Neural cell (in vitro differentiated cells): ENCODE measurements around the gene TOP3A. TPM values are rescaled to one million over a fixed set of nuclear protein-coding genes. Genes with fewer than 3 reads are reported as not detected.

Experiments
- H2AFZ ChIP-seq: fragments of 200-600, 300-800 bp; sonication (generic), shearing (Covaris generic); 2 replicates; pipeline ENCODE4 v1.6.0; 2014; ENCODE audit warnings: low read depth, mild to moderate bottlenecking, antibody characterized with exemption, low read length, moderate library complexity
- H3F3A ChIP-seq: fragments of 200-600 bp; shearing (Covaris generic); 2 replicates; pipeline ENCODE4 v1.6.1; 2016; ENCODE audit warnings: mild to moderate bottlenecking, moderate library complexity, mixed read lengths, antibody characterized with exemption, low read length; ENCODE audit not compliant: insufficient read depth, poor library complexity, severe bottlenecking
- H3K27ac ChIP-seq: fragments of 200-600, 300-800 bp; sonication (generic), shearing (Covaris generic); 2 replicates; pipeline ENCODE4 v1.5.1; 2014; ENCODE audit warnings: mild to moderate bottlenecking, low read length, moderate library complexity
- H3K27me3 ChIP-seq: fragments of 300-800, 200-600 bp; sonication (generic), shearing (Covaris generic); 2 replicates; pipeline ENCODE4 v1.6.0; 2014; ENCODE audit warnings: mild to moderate bottlenecking, low read depth, low read length, moderate library complexity; ENCODE audit not compliant: insufficient read depth
- H3K36me3 ChIP-seq: fragments of 300-800, 200-600 bp; sonication (generic), shearing (Covaris generic); 2 replicates; pipeline ENCODE4 v1.5.1; 2014; ENCODE audit warnings: mild to moderate bottlenecking, antibody characterized with exemption, low read length, moderate library complexity; ENCODE audit not compliant: insufficient read depth
- H3K4me2 ChIP-seq: fragments of 300-800, 200-600 bp; sonication (generic), shearing (Covaris generic); 2 replicates; pipeline ENCODE4 v1.6.0; 2014; ENCODE audit warnings: mild to moderate bottlenecking, low read length
- H3K4me3 ChIP-seq: fragments of 300-800, 200-600 bp; sonication (generic), shearing (Covaris generic); 2 replicates; pipeline ENCODE4 v1.5.1; 2014; ENCODE audit warnings: mild to moderate bottlenecking, low read length, moderate library complexity
- H3K79me2 ChIP-seq: fragments of 200-600 bp; shearing (Covaris generic); replicated peaks from 2 replicates; pipeline ENCODE4 v1.6.0; 2014; ENCODE audit warnings: mild to moderate bottlenecking, low read length, moderate library complexity; ENCODE audit not compliant: insufficient read depth
- H3K9ac ChIP-seq: fragments of 300-800, 200-600 bp; sonication (generic), shearing (Covaris generic); 2 replicates; pipeline ENCODE4 v1.6.1; 2016; ENCODE audit warnings: mild to moderate bottlenecking, low read length, mixed read lengths
- H3K9me2 ChIP-seq: fragments of 200-600 bp; shearing (Covaris generic); 2 replicates; pipeline ENCODE4 v1.6.1; 2016; ENCODE audit warnings: mild to moderate bottlenecking, low read length, mixed read lengths; ENCODE audit not compliant: insufficient read depth
- H3K9me3 ChIP-seq: fragments of 200-600, 300-800 bp; sonication (generic), shearing (Covaris generic); 2 replicates; pipeline ENCODE4 v1.6.1; 2016; ENCODE audit warnings: mild to moderate bottlenecking, mixed run types, low read length, moderate library complexity, mixed read lengths
- H4K20me1 ChIP-seq: fragments of 200-600 bp; shearing (Covaris generic); 2 replicates; pipeline ENCODE4 v1.6.1; 2016; ENCODE audit warnings: mild to moderate bottlenecking, mixed run types; ENCODE audit not compliant: insufficient read depth
- EP300 ChIP-seq: fragments of 450-650 bp; conservative IDR thresholded peaks from 2 replicates; pipeline ENCODE4 v1.6.1; 2014; ENCODE audit warnings: antibody characterized with exemption, mild to moderate bottlenecking, moderate library complexity; ENCODE audit not compliant: poor library complexity, severe bottlenecking
- EZH2 ChIP-seq: fragments of 200-600, 300-800 bp; shearing (Covaris generic), sonication (generic); IDR thresholded peaks from 2 replicates; pipeline ENCODE4 v1.6.1; 2014; ENCODE audit warnings: antibody characterized with exemption, low read length, borderline replicate concordance, mild to moderate bottlenecking; ENCODE audit not compliant: insufficient read depth, poor library complexity, severe bottlenecking
- MXI1 ChIP-seq: fragments of 450-650 bp; conservative IDR thresholded peaks from 2 replicates; pipeline ENCODE4 v1.6.1; 2014; ENCODE audit warnings: antibody characterized with exemption, mild to moderate bottlenecking; ENCODE audit not compliant: poor library complexity, severe bottlenecking
- POLR2AphosphoS5 ChIP-seq: IDR thresholded peaks from 2 replicates; pipeline ENCODE4 v1.6.1; 2012
- RAD21 ChIP-seq: fragments of 450-650 bp; conservative IDR thresholded peaks from 2 replicates; pipeline ENCODE4 v1.6.1; 2014; ENCODE audit warnings: antibody characterized with exemption, mild to moderate bottlenecking, moderate library complexity
- SMC3 ChIP-seq: fragments of 450-650 bp; conservative IDR thresholded peaks from 2 replicates; pipeline ENCODE4 v1.6.1; 2014; ENCODE audit warnings: antibody characterized with exemption, mild to moderate bottlenecking, moderate library complexity; ENCODE audit not compliant: poor library complexity
- TAF1 ChIP-seq: IDR thresholded peaks from 2 replicates; pipeline ENCODE4 v1.6.1; 2012; ENCODE audit warnings: low read depth
- polyA plus RNA-seq: library from polyadenylated mRNA; depleted of rRNA; stranded (reverse); fragments of >200 nt; gene quantifications from 2 replicates; pipeline ENCODE4 v1.2.3, GENCODE V29; 2014
- TF ChIP-seq, protein P1 (sequence below): fragments of 450-650 bp; IDR thresholded peaks from 2 replicates; pipeline ENCODE4 v1.5.1; 2014; ENCODE audit warnings: antibody characterized with exemption, mild to moderate bottlenecking, moderate library complexity; ENCODE audit not compliant: poor library complexity, severe bottlenecking
- TF ChIP-seq, protein P2 (sequence below): IDR thresholded peaks from 2 replicates; pipeline ENCODE4 v1.6.1; 2012; ENCODE audit warnings: borderline replicate concordance

TOP3A gene
- polyA plus RNA-seq, 1 donor from 2014 or later, result 31.9 TPM

DNA sequence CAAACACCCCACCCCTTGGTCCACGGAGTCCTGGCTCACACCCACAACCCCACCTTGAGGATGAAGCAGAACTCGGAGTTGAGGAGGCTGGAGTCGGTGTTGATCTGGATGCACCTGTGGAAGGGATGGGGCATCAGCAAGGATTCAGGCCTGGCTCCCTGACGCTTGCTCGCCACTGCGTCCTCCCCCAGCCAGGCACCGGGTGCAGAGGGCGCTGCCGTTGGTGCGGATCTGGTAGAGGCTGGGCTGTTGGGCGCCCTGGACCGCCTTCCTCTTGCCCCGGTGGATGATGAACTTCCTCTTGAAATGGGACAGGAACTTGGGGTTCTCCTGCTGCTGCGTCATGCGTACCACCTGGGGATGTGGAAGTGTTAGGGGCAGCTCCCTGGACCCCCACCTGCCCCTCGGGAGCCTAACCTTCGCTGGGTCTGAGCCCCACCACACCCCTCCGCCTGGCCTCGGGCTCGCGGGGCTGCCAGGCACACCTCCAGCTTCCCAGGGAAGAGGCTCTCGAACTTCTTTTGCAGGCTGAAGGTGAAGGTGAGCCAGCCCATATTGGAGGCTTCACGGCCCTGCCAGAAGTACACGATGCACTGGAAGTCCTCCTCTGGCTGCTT, 68.6 kb downstream of the TOP3A start:
- H2AFZ ChIP-seq, result no peak overlapping the region
- no peaks in the 10 kb centered on the region for H3K9me3 ChIP-seq
- no peak for TF ChIP-seq POLR2AphosphoS5
- TF ChIP-seq, protein P1, sequence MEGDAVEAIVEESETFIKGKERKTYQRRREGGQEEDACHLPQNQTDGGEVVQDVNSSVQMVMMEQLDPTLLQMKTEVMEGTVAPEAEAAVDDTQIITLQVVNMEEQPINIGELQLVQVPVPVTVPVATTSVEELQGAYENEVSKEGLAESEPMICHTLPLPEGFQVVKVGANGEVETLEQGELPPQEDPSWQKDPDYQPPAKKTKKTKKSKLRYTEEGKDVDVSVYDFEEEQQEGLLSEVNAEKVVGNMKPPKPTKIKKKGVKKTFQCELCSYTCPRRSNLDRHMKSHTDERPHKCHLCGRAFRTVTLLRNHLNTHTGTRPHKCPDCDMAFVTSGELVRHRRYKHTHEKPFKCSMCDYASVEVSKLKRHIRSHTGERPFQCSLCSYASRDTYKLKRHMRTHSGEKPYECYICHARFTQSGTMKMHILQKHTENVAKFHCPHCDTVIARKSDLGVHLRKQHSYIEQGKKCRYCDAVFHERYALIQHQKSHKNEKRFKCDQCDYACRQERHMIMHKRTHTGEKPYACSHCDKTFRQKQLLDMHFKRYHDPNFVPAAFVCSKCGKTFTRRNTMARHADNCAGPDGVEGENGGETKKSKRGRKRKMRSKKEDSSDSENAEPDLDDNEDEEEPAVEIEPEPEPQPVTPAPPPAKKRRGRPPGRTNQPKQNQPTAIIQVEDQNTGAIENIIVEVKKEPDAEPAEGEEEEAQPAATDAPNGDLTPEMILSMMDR, result no peak
- no peak for TF ChIP-seq MXI1
- TF ChIP-seq, protein P2, sequence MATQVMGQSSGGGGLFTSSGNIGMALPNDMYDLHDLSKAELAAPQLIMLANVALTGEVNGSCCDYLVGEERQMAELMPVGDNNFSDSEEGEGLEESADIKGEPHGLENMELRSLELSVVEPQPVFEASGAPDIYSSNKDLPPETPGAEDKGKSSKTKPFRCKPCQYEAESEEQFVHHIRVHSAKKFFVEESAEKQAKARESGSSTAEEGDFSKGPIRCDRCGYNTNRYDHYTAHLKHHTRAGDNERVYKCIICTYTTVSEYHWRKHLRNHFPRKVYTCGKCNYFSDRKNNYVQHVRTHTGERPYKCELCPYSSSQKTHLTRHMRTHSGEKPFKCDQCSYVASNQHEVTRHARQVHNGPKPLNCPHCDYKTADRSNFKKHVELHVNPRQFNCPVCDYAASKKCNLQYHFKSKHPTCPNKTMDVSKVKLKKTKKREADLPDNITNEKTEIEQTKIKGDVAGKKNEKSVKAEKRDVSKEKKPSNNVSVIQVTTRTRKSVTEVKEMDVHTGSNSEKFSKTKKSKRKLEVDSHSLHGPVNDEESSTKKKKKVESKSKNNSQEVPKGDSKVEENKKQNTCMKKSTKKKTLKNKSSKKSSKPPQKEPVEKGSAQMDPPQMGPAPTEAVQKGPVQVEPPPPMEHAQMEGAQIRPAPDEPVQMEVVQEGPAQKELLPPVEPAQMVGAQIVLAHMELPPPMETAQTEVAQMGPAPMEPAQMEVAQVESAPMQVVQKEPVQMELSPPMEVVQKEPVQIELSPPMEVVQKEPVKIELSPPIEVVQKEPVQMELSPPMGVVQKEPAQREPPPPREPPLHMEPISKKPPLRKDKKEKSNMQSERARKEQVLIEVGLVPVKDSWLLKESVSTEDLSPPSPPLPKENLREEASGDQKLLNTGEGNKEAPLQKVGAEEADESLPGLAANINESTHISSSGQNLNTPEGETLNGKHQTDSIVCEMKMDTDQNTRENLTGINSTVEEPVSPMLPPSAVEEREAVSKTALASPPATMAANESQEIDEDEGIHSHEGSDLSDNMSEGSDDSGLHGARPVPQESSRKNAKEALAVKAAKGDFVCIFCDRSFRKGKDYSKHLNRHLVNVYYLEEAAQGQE, result no peak
- no peak for TF ChIP-seq RAD21
- TF ChIP-seq EZH2, result no peak
- no peak for TF ChIP-seq EP300
- no peak for TF ChIP-seq TAF1
- TF ChIP-seq SMC3, result no peak
- H3K27ac ChIP-seq, result no peak overlapping the region
- H3K4me2 ChIP-seq, result no peak overlapping the region
- no peak overlapping the region for H3K4me3 ChIP-seq
- H3F3A ChIP-seq, result no peaks in the 10 kb centered on the region
- H3K27me3 ChIP-seq, result no peaks in the 10 kb centered on the region
- no peaks in the 10 kb centered on the region for H3K79me2 ChIP-seq
- no peaks in the 10 kb centered on the region for H3K9me2 ChIP-seq
- H4K20me1 ChIP-seq, result no peaks in the 10 kb centered on the region
- peaks cover 5% of the 10 kb centered on the region for H3K36me3 ChIP-seq
- H3K9ac ChIP-seq, result no peak overlapping the region

DNA sequence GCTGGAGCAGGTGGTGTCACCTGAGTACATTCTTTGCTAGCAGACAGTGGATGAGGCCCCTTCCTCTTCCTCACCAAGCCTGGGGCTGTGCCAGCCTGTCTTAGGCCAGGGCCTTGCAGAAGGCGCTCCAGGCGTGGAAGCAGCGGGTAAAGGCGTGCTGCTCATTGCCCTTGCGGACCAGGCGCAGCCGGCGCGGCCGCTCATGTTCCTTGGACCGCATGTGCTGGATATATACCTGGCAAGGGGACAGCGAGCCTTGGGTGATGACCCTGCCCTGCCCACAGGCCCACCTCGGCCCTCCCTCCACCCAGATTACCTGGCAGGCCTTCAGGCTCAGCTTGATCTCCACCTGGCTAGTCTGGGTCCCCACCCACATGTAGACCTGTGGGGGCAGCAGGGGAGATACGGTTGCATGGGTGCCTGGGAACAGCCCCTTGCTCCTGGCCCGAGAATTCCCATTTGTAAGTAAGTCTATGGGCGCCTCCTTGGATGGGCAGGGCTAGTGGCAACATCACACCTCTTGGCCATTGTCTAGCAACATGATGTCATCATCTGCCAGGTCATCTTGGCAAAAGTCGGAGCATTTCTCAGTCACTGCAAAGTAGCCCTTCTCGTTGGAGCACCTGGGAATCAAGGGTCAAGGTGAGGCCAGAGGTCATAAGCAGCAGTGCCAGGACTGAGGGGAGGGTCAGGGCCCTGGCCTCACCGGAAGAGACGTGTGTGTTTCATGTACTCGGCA, 69.6 kb downstream of the TOP3A start:
- H3K4me2 ChIP-seq, result no peak overlapping the region
- H4K20me1 ChIP-seq, result no peaks in the 10 kb centered on the region
- peaks cover 5% of the 10 kb centered on the region for H3K36me3 ChIP-seq
- no peak overlapping the region for H3K27ac ChIP-seq
- no peaks in the 10 kb centered on the region for H3K9me3 ChIP-seq
- H3F3A ChIP-seq, result no peaks in the 10 kb centered on the region
- TF ChIP-seq EP300, result no peak
- TF ChIP-seq POLR2AphosphoS5, result peak; percentile 20
- TF ChIP-seq EZH2, result no peak
- no peaks in the 10 kb centered on the region for H3K79me2 ChIP-seq
- H3K9ac ChIP-seq, result no peak overlapping the region
- H3K27me3 ChIP-seq, result no peaks in the 10 kb centered on the region
- no peaks in the 10 kb centered on the region for H3K9me2 ChIP-seq
- no peak overlapping the region for H2AFZ ChIP-seq
- H3K4me3 ChIP-seq, result no peak overlapping the region
